Activated CD8-positive, alpha-beta T cell treated with anti-CD3 and anti-CD28 coated beads for 36 hours (primary cell): ENCODE results near the gene SNX21. TPM values are rescaled to one million over a fixed set of nuclear protein-coding genes. Genes with fewer than 3 reads are reported as not detected.
"Not testable (repeated sequence)": the region's sequence is repeated elsewhere in the genome, so short reads cannot be mapped to it uniquely, and the experiment has no call there.

ENCODE experiments used
- ATAC-seq: fragments of 200-7000 bp; cut with Tn5 transposase; one replicate; pipeline ENCODE4 v1.10.0; 2021; ENCODE audit warnings: mild to moderate bottlenecking, moderate library complexity
- CTCF ChIA-PET: fragments of 350-600 bp; sonication (Branson Sonifier 250); formaldehyde crosslinking; loops from one replicate; lab custom pipeline; 2021; ENCODE audit warnings: antibody characterized with exemption; lab: Charles Lee
- POLR2A ChIA-PET: fragments of 350-600 bp; sonication (Branson Sonifier 250); formaldehyde crosslinking; loops from one replicate; lab custom pipeline; 2021; ENCODE audit warnings: antibody characterized with exemption; lab: Charles Lee
- DNase-seq: peaks from one replicate; pipeline ENCODE4 v3.0.0-alpha.2; 2020
- H3K27ac Mint-ChIP-seq: one replicate; pipeline ENCODE4 v1.8.0; 2021; ENCODE audit warnings: mild to moderate bottlenecking, mixed read lengths
- H3K27me3 Mint-ChIP-seq: one replicate; pipeline ENCODE4 v1.8.0; 2021; ENCODE audit warnings: mixed read lengths
- H3K36me3 Mint-ChIP-seq: one replicate; pipeline ENCODE4 v1.8.0; 2021; ENCODE audit warnings: low read depth, mixed read lengths
- H3K4me1 Mint-ChIP-seq: one replicate; pipeline ENCODE4 v1.8.0; 2021; ENCODE audit warnings: low read depth, mixed read lengths
- H3K4me3 Mint-ChIP-seq: one replicate; pipeline ENCODE4 v1.8.0; 2021; ENCODE audit warnings: mild to moderate bottlenecking, moderate library complexity, mixed read lengths
- H3K9me3 Mint-ChIP-seq: one replicate; pipeline ENCODE4 v1.8.0; 2021; ENCODE audit warnings: mixed read lengths
- CTCF ChIP-seq: fragments of 200-600 bp; IDR thresholded peaks from one replicate; pipeline ENCODE4 v1.8.0; 2022; ENCODE audit warnings: antibody characterized with exemption, mild to moderate bottlenecking
- intact Hi-C: fragments of 100-400 bp; cut with micrococcal nuclease; formaldehyde crosslinking; loops from one replicate; pipeline ENCODE4 v1.10.0; 2022
- total RNA-seq, 2 experiments: library from RNA; stranded (reverse); gene quantifications; one replicate each; pipeline ENCODE4 v1.2.3, GENCODE V29; 2021

Gene SNX21
- total RNA-seq, 2 experiments from 2014 or later: 1.4 to 1.7 TPM

- intact Hi-C loops: loop anchor here (10.0 kb wide), 1 partner anchor 107 kb away; the partner anchor contains the start of gene PCIF1
- Mint-ChIP-seq H3K27me3 (peaks cover 19% of the 10 kb centered on the region), H3K27ac (no peak overlapping the region), H3K4me3 (no peak overlapping the region), H3K4me1 (peaks cover 12% of the 10 kb centered on the region), H3K36me3 (no peaks in the 10 kb centered on the region), H3K9me3 (no peaks in the 10 kb centered on the region)
- POLR2A ChIA-PET: no interaction called here
- TF ChIP-seq CTCF: no peak
- DNase-seq (no peak), ATAC-seq (no peak)
- CTCF ChIA-PET: interaction anchor here (1.1 kb wide), 1 partner anchor 142 kb away, joined by 3 read pairs; no protein-coding TSS in a partner anchor
Observed at GRCh38 chr20:45827712-45828111, 5.9 kb upstream of the SNX21 start.

- peaks cover 11% of the 10 kb centered on the region for H3K27me3 Mint-ChIP-seq
- H3K27ac Mint-ChIP-seq: no peak overlapping the region
- intact Hi-C loops: loop anchor here (10.0 kb wide), 1 partner anchor 106 kb away; the partner anchor contains the start of gene PCIF1
- H3K9me3 Mint-ChIP-seq: no peaks in the 10 kb centered on the region
- no peaks in the 10 kb centered on the region for H3K36me3 Mint-ChIP-seq
- DNase-seq (no peak), ATAC-seq (no peak)
- H3K4me1 Mint-ChIP-seq: peaks cover 17% of the 10 kb centered on the region
- H3K4me3 Mint-ChIP-seq: no peak overlapping the region
- CTCF ChIA-PET: interaction anchor here (1.1 kb wide), 1 partner anchor 141 kb away, joined by 3 read pairs; no protein-coding TSS in a partner anchor
- POLR2A ChIA-PET: no interaction called here
- no peak for TF ChIP-seq CTCF
Observed at GRCh38 chr20:45828589-45828988, 5.0 kb upstream of the SNX21 start.

GRCh38 chr20:45829673-45830106 is 3.9 kb upstream of the SNX21 start:
- H3K4me3 Mint-ChIP-seq, H3K9me3 Mint-ChIP-seq, H3K36me3 Mint-ChIP-seq, H3K27me3 Mint-ChIP-seq, ATAC-seq, DNase-seq, H3K27ac Mint-ChIP-seq, POLR2A ChIA-PET: not testable (repeated sequence)
- intact Hi-C loops: loop anchor here (10.0 kb wide), 1 partner anchor 105 kb away; the partner anchor contains the start of gene PCIF1
- CTCF ChIA-PET: interaction anchor here (1.6 kb wide), 1 partner anchor 31 kb away, joined by 4 read pairs; no protein-coding TSS in a partner anchor
- H3K4me1 Mint-ChIP-seq: peaks cover 11% of the 10 kb centered on the region

GRCh38 chr20:45832619-45833018 is 980 bp upstream of the SNX21 start:
- DNase-seq: no peak
- peaks cover 10% of the 10 kb centered on the region for H3K4me1 Mint-ChIP-seq
- intact Hi-C loops: no loop called here
- no peak for TF ChIP-seq CTCF
- H3K27me3 Mint-ChIP-seq: no peaks in the 10 kb centered on the region
- no peaks in the 10 kb centered on the region for H3K9me3 Mint-ChIP-seq
- H3K4me3 Mint-ChIP-seq: peak overlapping the region; percentile 73
- ChIA-PET POLR2A (interaction anchor here (0.9 to 1.6 kb wide), 7 partner anchors 8 to 139 kb away, joined by 3 to 5 read pairs (median 4); partner anchors contain the start of genes CTSA, NEURL2, UBE2C and ZNF335), CTCF (interaction anchor here (1.0 to 1.4 kb wide), 4 partner anchors 33 to 154 kb away, joined by 3 to 8 read pairs (median 4); no protein-coding TSS in a partner anchor)
- no peak for ATAC-seq
- no peaks in the 10 kb centered on the region for H3K36me3 Mint-ChIP-seq
- no peak overlapping the region for H3K27ac Mint-ChIP-seq

GRCh38 chr20:45833883-45834796 is 541 bp downstream of the SNX21 start:
- H3K4me3 Mint-ChIP-seq: peak overlapping the region; percentile 73
- intact Hi-C loops: no loop called here
- ChIA-PET CTCF (interaction anchor here (0.6 to 3.5 kb wide), 6 partner anchors 10 to 682 kb away, joined by 3 to 9 read pairs (median 5); no protein-coding TSS in a partner anchor), POLR2A (interaction anchor here (0.8 to 1.6 kb wide), 7 partner anchors 17 to 138 kb away, joined by 4 to 5 read pairs (median 4); partner anchors contain the start of genes CTSA, NEURL2, UBE2C and ZNF335)
- peak; percentile 43 for DNase-seq
- ATAC-seq: peak; percentile 83
- no peaks in the 10 kb centered on the region for H3K27me3 Mint-ChIP-seq
- no peaks in the 10 kb centered on the region for H3K9me3 Mint-ChIP-seq
- peaks cover 10% of the 10 kb centered on the region for H3K4me1 Mint-ChIP-seq
- TF ChIP-seq CTCF: no peak
- no peaks in the 10 kb centered on the region for H3K36me3 Mint-ChIP-seq
- H3K27ac Mint-ChIP-seq: no peak overlapping the region
